Gastrocnemius medialis (tissue), 4 donors: ENCODE results near the gene MYRIP.

ENCODE experiments used
- CTCF ChIP-seq, 5 experiments: fragments of 450-650 bp in 3 of 5; fragments of 200-600 bp in 2 of 5; sonication (generic) in 2 of 5; IDR thresholded peaks in 4 of 5; conservative IDR thresholded peaks in 1 of 5; 1 replicate in 4 of 5; 2 replicates in 1 of 5; pipeline ENCODE4 v1.5.1; 2016 to 2019; ENCODE audit warnings: antibody characterized with exemption in 5 of 5, mild to moderate bottlenecking in 3 of 5, moderate library complexity in 3 of 5
- POLR2A ChIP-seq, 2 donors: fragments of 450-650 bp; IDR thresholded peaks; one replicate each; pipeline ENCODE4 v1.6.1; 2017; ENCODE audit warnings: antibody characterized with exemption in 2 of 2, mild to moderate bottlenecking in 2 of 2, moderate library complexity in 2 of 2

GRCh38 chr3:39937315-39937714 is 127.9 kb downstream of the MYRIP start:
- no peak for TF ChIP-seq CTCF (IDR thresholded peaks at IDR 0.05 in 4 of 5, conservative IDR thresholded peaks at IDR 0.05 in 1 of 5)
- TF ChIP-seq POLR2A (IDR thresholded peaks at IDR 0.05), result no peak
